ENCODE measurements around the gene CROCC.
"Not testable (repeated sequence)": the region's sequence is repeated elsewhere in the genome, so short reads cannot be mapped to it uniquely, and the experiment has no call there.

DNA sequence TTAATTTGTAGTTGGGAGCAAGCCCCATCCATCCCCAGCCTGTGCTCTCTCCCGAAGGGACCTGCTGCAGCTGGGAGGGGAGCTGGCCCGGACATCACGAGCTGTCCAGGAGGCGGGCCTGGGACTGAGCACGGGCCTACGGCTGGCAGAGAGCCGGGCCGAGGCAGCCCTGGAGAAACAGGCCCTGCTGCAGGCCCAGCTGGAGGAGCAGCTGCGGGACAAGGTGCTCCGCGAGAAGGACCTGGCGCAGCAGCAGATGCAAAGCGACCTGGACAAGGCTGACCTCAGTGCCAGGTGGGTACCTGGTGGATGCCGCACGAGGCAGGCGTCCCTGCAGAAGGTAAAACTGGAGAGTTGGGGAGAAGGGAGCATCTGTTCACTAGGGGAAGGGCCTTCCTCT is 14.8 kb downstream of the CROCC start:
- TF ChIP-seq HOXA7 (CRISPR knock-in tag; IDR thresholded peaks at IDR 0.05); KDM1A (IDR thresholded peaks at IDR 0.05; ENCODE audit: low read depth); CEBPB (IDR thresholded peaks at IDR 0.05); POLR2A (IDR thresholded peaks at IDR 0.05; ENCODE audit: low read length); RNF2 (IDR thresholded peaks at IDR 0.05; ENCODE audit: borderline replicate concordance, low read depth); CHD2 (IDR thresholded peaks at IDR 0.05; ENCODE audit: low read length, partially characterized antibody): not testable (repeated sequence)
- TF ChIP-seq, protein P1, sequence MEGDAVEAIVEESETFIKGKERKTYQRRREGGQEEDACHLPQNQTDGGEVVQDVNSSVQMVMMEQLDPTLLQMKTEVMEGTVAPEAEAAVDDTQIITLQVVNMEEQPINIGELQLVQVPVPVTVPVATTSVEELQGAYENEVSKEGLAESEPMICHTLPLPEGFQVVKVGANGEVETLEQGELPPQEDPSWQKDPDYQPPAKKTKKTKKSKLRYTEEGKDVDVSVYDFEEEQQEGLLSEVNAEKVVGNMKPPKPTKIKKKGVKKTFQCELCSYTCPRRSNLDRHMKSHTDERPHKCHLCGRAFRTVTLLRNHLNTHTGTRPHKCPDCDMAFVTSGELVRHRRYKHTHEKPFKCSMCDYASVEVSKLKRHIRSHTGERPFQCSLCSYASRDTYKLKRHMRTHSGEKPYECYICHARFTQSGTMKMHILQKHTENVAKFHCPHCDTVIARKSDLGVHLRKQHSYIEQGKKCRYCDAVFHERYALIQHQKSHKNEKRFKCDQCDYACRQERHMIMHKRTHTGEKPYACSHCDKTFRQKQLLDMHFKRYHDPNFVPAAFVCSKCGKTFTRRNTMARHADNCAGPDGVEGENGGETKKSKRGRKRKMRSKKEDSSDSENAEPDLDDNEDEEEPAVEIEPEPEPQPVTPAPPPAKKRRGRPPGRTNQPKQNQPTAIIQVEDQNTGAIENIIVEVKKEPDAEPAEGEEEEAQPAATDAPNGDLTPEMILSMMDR (IDR thresholded peaks at IDR 0.05) = not testable (repeated sequence)
- TF ChIP-seq, protein P2, sequence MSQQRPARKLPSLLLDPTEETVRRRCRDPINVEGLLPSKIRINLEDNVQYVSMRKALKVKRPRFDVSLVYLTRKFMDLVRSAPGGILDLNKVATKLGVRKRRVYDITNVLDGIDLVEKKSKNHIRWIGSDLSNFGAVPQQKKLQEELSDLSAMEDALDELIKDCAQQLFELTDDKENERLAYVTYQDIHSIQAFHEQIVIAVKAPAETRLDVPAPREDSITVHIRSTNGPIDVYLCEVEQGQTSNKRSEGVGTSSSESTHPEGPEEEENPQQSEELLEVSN (IDR thresholded peaks at IDR 0.05; ENCODE audit: borderline replicate concordance, low read depth) = not testable (repeated sequence)
- TF ChIP-seq, protein P3, sequence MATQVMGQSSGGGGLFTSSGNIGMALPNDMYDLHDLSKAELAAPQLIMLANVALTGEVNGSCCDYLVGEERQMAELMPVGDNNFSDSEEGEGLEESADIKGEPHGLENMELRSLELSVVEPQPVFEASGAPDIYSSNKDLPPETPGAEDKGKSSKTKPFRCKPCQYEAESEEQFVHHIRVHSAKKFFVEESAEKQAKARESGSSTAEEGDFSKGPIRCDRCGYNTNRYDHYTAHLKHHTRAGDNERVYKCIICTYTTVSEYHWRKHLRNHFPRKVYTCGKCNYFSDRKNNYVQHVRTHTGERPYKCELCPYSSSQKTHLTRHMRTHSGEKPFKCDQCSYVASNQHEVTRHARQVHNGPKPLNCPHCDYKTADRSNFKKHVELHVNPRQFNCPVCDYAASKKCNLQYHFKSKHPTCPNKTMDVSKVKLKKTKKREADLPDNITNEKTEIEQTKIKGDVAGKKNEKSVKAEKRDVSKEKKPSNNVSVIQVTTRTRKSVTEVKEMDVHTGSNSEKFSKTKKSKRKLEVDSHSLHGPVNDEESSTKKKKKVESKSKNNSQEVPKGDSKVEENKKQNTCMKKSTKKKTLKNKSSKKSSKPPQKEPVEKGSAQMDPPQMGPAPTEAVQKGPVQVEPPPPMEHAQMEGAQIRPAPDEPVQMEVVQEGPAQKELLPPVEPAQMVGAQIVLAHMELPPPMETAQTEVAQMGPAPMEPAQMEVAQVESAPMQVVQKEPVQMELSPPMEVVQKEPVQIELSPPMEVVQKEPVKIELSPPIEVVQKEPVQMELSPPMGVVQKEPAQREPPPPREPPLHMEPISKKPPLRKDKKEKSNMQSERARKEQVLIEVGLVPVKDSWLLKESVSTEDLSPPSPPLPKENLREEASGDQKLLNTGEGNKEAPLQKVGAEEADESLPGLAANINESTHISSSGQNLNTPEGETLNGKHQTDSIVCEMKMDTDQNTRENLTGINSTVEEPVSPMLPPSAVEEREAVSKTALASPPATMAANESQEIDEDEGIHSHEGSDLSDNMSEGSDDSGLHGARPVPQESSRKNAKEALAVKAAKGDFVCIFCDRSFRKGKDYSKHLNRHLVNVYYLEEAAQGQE (IDR thresholded peaks at IDR 0.05) = not testable (repeated sequence)
